ENCODE measurements around the gene IFT20. TPM values are rescaled to one million over a fixed set of nuclear protein-coding genes. Genes with fewer than 3 reads are reported as not detected.

Gene IFT20
- total and polyA plus RNA-seq, 9 of the 15 experiments (the other 6 are each of a cell fraction or from before 2014, with no cell fraction given) = 11.2 to 38.6 (median 20.1) TPM

- TF ChIP-seq ZNF274 (IDR thresholded peaks at IDR 0.05; ENCODE audit: borderline replicate concordance, low read depth, low read length) = no peak
- TF ChIP-seq NFE2L1 (tag; IDR thresholded peaks at IDR 0.05; ENCODE audit: borderline replicate concordance, low read depth) = no peak
- peak; percentile 81 for TF ChIP-seq TEAD4 (IDR thresholded peaks at IDR 0.05; ENCODE audit: low read length)
- TF ChIP-seq TEAD4 (CRISPR knock-in tag; IDR thresholded peaks at IDR 0.05; ENCODE audit: borderline replicate concordance) = no peak
- peak; percentile 66; the same call in 1 of the 2 replicates for TF ChIP-seq SOX6 (IDR thresholded peaks at IDR 0.05)
- no peak for TF ChIP-seq SMARCB1 (IDR thresholded peaks at IDR 0.05; ENCODE audit: insufficient read length, low read depth)
- TF ChIP-seq HNRNPK (IDR thresholded peaks at IDR 0.05; ENCODE audit: low read depth, low read length, poor library complexity, severe bottlenecking) = no peak
- no peak for TF ChIP-seq ZBED1 (IDR thresholded peaks at IDR 0.05)
- no peak for TF ChIP-seq MEF2A (IDR thresholded peaks at IDR 0.05; ENCODE audit: control insufficient read depth, low read depth, low read length)
- peak in 1 of 2 experiments; percentile 79; a peak in 2 of 4 replicates for TF ChIP-seq MAZ (CRISPR knock-in tag; conservative IDR thresholded peaks at IDR 0.05 in 1 of 2, IDR thresholded peaks at IDR 0.05 in 1 of 2)
- no peak for TF ChIP-seq RBM39 (optimal IDR thresholded peaks at IDR 0.05; ENCODE audit: low read depth, low read length)
- no peak for TF ChIP-seq MCM5 (IDR thresholded peaks at IDR 0.05; ENCODE audit: low read depth)
- no peak for TF ChIP-seq MYC (IDR thresholded peaks at IDR 0.05; ENCODE audit: low read depth, low read length)
- TF ChIP-seq MYC (CRISPR knock-in tag; IDR thresholded peaks at IDR 0.05; ENCODE audit: borderline replicate concordance, low read depth) = no peak
- no peak for TF ChIP-seq E2F1 (CRISPR knock-in tag; IDR thresholded peaks at IDR 0.05)
- no peak for TF ChIP-seq ID3 (CRISPR knock-in tag; IDR thresholded peaks at IDR 0.05)
- TF ChIP-seq ID3 (tag; IDR thresholded peaks at IDR 0.05) = peak; percentile 95
- TF ChIP-seq MLX (CRISPR knock-in tag; conservative IDR thresholded peaks at IDR 0.05) = no peak
- no peak for TF ChIP-seq FOXK2 (conservative IDR thresholded peaks at IDR 0.05 in 1 of 2, IDR thresholded peaks at IDR 0.05 in 1 of 2; ENCODE audit: low read depth in 2 of 2)
- no peak for TF ChIP-seq PHF20 (IDR thresholded peaks at IDR 0.05; ENCODE audit: partially characterized antibody)
- TF ChIP-seq TCF3 (CRISPR knock-in tag; IDR thresholded peaks at IDR 0.05) = peak; percentile 45
- no peak for TF ChIP-seq ZNF23 (CRISPR knock-in tag; IDR thresholded peaks at IDR 0.05)
- TF ChIP-seq ELF2 (CRISPR knock-in tag; IDR thresholded peaks at IDR 0.05) = no peak
- no peak for TF ChIP-seq RAD51 (IDR thresholded peaks at IDR 0.05; ENCODE audit: borderline replicate concordance, low read depth)
- TF ChIP-seq ZNF668 (CRISPR knock-in tag; IDR thresholded peaks at IDR 0.05) = no peak
- no peak for TF ChIP-seq PHF8 (IDR thresholded peaks at IDR 0.05; ENCODE audit: borderline replicate concordance, low read length)
- TF ChIP-seq ZKSCAN3 (CRISPR knock-in tag; IDR thresholded peaks at IDR 0.05) = no peak
- TF ChIP-seq ZNF445 (CRISPR knock-in tag; IDR thresholded peaks at IDR 0.05; ENCODE audit: low read depth) = no peak
- TF ChIP-seq TAL1 (IDR thresholded peaks at IDR 0.05) = 0 out of 2 replicates have a peak, but pooled peaks have one; percentile 20
Observed at GRCh38 chr17:28370035-28370743, 34.9 kb upstream of the IFT20 start, which contains the start of gene VTN (continued).

Measured in K562 (cell line).